Activated naive CD4-positive, alpha-beta T cell treated with Interleukin-2 at 50 U/mL for 16 hours (primary cell): Measurements from ENCODE around the gene GPR143.
"Not testable (repeated sequence)": the region's sequence is repeated elsewhere in the genome, so short reads cannot be mapped to it uniquely, and the experiment has no call there.

Experiments
- DNase-seq: peaks from one replicate; pipeline ENCODE4 v3.0.0-alpha.2; 2020

GPR143 gene

GRCh38 chrX:9765737-9766097, at the start of gene GPR143:
TSS of gene GPR143 (minus strand) at chrX:9765847. CDS start at chrX:9765817, 30 bp downstream.
- DNase-seq, result no peak

- DNase-seq, result not testable (repeated sequence)
Observed at GRCh38 chrX:9811086-9811485, 45.4 kb upstream of the GPR143 start.

GRCh38 chrX:9809876-9810275, 44.2 kb upstream of the GPR143 start:
- not testable (repeated sequence) for DNase-seq

- no peak for DNase-seq
Observed at GRCh38 chrX:9807355-9808182, 41.9 kb upstream of the GPR143 start.

- no peak for DNase-seq
Observed at GRCh38 chrX:9805956-9806355, 40.3 kb upstream of the GPR143 start.

GRCh38 chrX:9804444-9804843, 38.8 kb upstream of the GPR143 start:
- no peak for DNase-seq

- DNase-seq, result no peak
Observed at GRCh38 chrX:9802737-9803136, 37.1 kb upstream of the GPR143 start.

- DNase-seq, result no peak
Observed at GRCh38 chrX:9797384-9798360, 32.0 kb upstream of the GPR143 start.

GRCh38 chrX:9794495-9794894, 28.8 kb upstream of the GPR143 start:
- DNase-seq, result no peak

GRCh38 chrX:9790866-9791265, 25.2 kb upstream of the GPR143 start:
- no peak for DNase-seq

GRCh38 chrX:9789555-9789954, 23.9 kb upstream of the GPR143 start:
- no peak for DNase-seq

GRCh38 chrX:9788911-9789310, 23.3 kb upstream of the GPR143 start:
- DNase-seq, result no peak

- DNase-seq, result no peak
Observed at GRCh38 chrX:9786798-9787635, 21.4 kb upstream of the GPR143 start.

GRCh38 chrX:9785944-9786797, 20.5 kb upstream of the GPR143 start, which contains the start of gene SHROOM2:
TSS of gene SHROOM2 (plus strand) at chrX:9786429. CDS start at chrX:9786546, 117 bp downstream.
- no peak for DNase-seq

GRCh38 chrX:9785254-9785943, 19.8 kb upstream of the GPR143 start:
- DNase-seq, result no peak

GRCh38 chrX:9784332-9784731, 18.7 kb upstream of the GPR143 start:
- no peak for DNase-seq

GRCh38 chrX:9781941-9782340, 16.3 kb upstream of the GPR143 start:
- DNase-seq, result no peak

GRCh38 chrX:9775930-9776329, 10.3 kb upstream of the GPR143 start:
- DNase-seq, result no peak

GRCh38 chrX:9772943-9773342, 7.3 kb upstream of the GPR143 start:
- DNase-seq, result no peak

GRCh38 chrX:9770319-9770718, 4.7 kb upstream of the GPR143 start:
- no peak for DNase-seq

- not testable (repeated sequence) for DNase-seq
Observed at GRCh38 chrX:9768321-9768839, 2.7 kb upstream of the GPR143 start.
